Muscle layer of duodenum (tissue), 2 donors: Measurements from ENCODE around the gene ATG7.
"Not testable (repeated sequence)": the region's sequence is repeated elsewhere in the genome, so short reads cannot be mapped to it uniquely, and the experiment has no call there.

Source experiments
- H3K27ac ChIP-seq: one replicate; pipeline ENCODE4 v1.7.0; 2013; ENCODE audit warnings: mild to moderate bottlenecking, low read length
- H3K27me3 ChIP-seq: one replicate; pipeline ENCODE4 v1.7.0; 2013; ENCODE audit warnings: low read depth, mild to moderate bottlenecking, control low read depth, low read length
- H3K36me3 ChIP-seq, 2 donors: one replicate each; pipeline ENCODE4 v1.7.0; 2013; ENCODE audit warnings: low read length in 2 of 2, control low read depth in 1 of 2, mild to moderate bottlenecking in 1 of 2; ENCODE audit not compliant: insufficient read depth in 2 of 2, control insufficient read depth in 1 of 2
- H3K4me1 ChIP-seq, 2 donors: one replicate each; pipeline ENCODE4 v1.7.0; 2013; ENCODE audit warnings: low read length in 2 of 2, mild to moderate bottlenecking in 2 of 2, control low read depth in 1 of 2, moderate library complexity in 1 of 2; ENCODE audit not compliant: insufficient read depth in 2 of 2, control insufficient read depth in 1 of 2
- H3K4me3 ChIP-seq, 2 donors: one replicate each; pipeline ENCODE4 v1.7.0; 2013; ENCODE audit warnings: low read length in 2 of 2, low read depth in 1 of 2, mild to moderate bottlenecking in 1 of 2
- H3K9me3 ChIP-seq, 2 donors: one replicate each; pipeline ENCODE4 v1.7.0; 2013; ENCODE audit warnings: low read length in 2 of 2, control low read depth in 1 of 2, mild to moderate bottlenecking in 1 of 2; ENCODE audit not compliant: control insufficient read depth in 1 of 2
- donor health status: healthy.

The ATG7 gene

GRCh38 chr3:11477407-11477911 lies 205.3 kb downstream of the ATG7 start:
- no peaks in the 10 kb centered on the region for H3K36me3 ChIP-seq
- peak overlapping the region; percentile 91 for H3K27ac ChIP-seq
- H3K4me3 ChIP-seq: no peak overlapping the region
- H3K4me1 ChIP-seq: peaks cover 21 to 27% of the 10 kb centered on the region in 2 donors
- H3K9me3 ChIP-seq: no peaks in the 10 kb centered on the region
- H3K27me3 ChIP-seq: no peaks in the 10 kb centered on the region

GRCh38 chr3:11478167-11478566 lies 206.0 kb downstream of the ATG7 start:
- Histone ChIP-seq H3K27me3 (no peaks in the 10 kb centered on the region), H3K27ac (peak overlapping the region; percentile 91)

GRCh38 chr3:11479221-11479620 lies 207.0 kb downstream of the ATG7 start:
- peak overlapping the region; percentile 36 for H3K27ac ChIP-seq
- H3K4me1 ChIP-seq: peaks cover 21 to 28% of the 10 kb centered on the region in 2 donors
- H3K27me3 ChIP-seq: no peaks in the 10 kb centered on the region
- H3K4me3 ChIP-seq: no peak overlapping the region
- H3K36me3 ChIP-seq: no peaks in the 10 kb centered on the region
- no peaks in the 10 kb centered on the region for H3K9me3 ChIP-seq

More at GRCh38 chr3:11478167-11478566, 206.0 kb downstream of the ATG7 start:
- Histone ChIP-seq H3K4me1 (peaks cover 21 to 28% of the 10 kb centered on the region in 2 donors), H3K9me3 (no peaks in the 10 kb centered on the region), H3K36me3 (no peaks in the 10 kb centered on the region), H3K4me3 (no peak overlapping the region)

GRCh38 chr3:11480663-11481298 lies 208.6 kb downstream of the ATG7 start:
- Histone ChIP-seq H3K4me1 (peaks cover 21 to 28% of the 10 kb centered on the region in 2 donors), H3K27ac (peak overlapping the region; percentile 25), H3K27me3 (no peaks in the 10 kb centered on the region), H3K9me3 (no peaks in the 10 kb centered on the region), H3K36me3 (no peaks in the 10 kb centered on the region), H3K4me3 (no peak overlapping the region)

GRCh38 chr3:11481556-11481955 lies 209.4 kb downstream of the ATG7 start:
- Histone ChIP-seq H3K4me1 (peaks cover 21 to 27% of the 10 kb centered on the region in 2 donors), H3K27me3 (no peaks in the 10 kb centered on the region), H3K27ac (no peak overlapping the region), H3K4me3 (no peak overlapping the region), H3K36me3 (no peaks in the 10 kb centered on the region), H3K9me3 (no peaks in the 10 kb centered on the region)

- H3K27me3 ChIP-seq: no peaks in the 10 kb centered on the region
Measured at GRCh38 chr3:11482021-11482420, 209.8 kb downstream of the ATG7 start.

GRCh38 chr3:11488356-11488755 lies 216.2 kb downstream of the ATG7 start:
- H3K27me3 ChIP-seq, H3K27ac ChIP-seq, H3K4me1 ChIP-seq, H3K4me3 ChIP-seq, H3K36me3 ChIP-seq, H3K9me3 ChIP-seq: not testable (repeated sequence)

More at GRCh38 chr3:11482021-11482420, 209.8 kb downstream of the ATG7 start:
- Histone ChIP-seq H3K36me3 (no peaks in the 10 kb centered on the region), H3K4me3 (no peak overlapping the region), H3K27ac (no peak overlapping the region), H3K9me3 (no peaks in the 10 kb centered on the region), H3K4me1 (peaks cover 21 to 22% of the 10 kb centered on the region in 2 donors)

GRCh38 chr3:11494131-11494916 lies 222.1 kb downstream of the ATG7 start:
- no peaks in the 10 kb centered on the region for H3K36me3 ChIP-seq
- H3K9me3 ChIP-seq: no peaks in the 10 kb centered on the region
- peaks cover 0 to 16% of the 10 kb centered on the region in 2 donors for H3K4me1 ChIP-seq
- no peak overlapping the region for H3K27ac ChIP-seq
- peak overlapping the region in 1 of 2 donors; percentile 3 for H3K4me3 ChIP-seq
- H3K27me3 ChIP-seq: no peaks in the 10 kb centered on the region

GRCh38 chr3:11495948-11496557 lies 223.9 kb downstream of the ATG7 start:
- Histone ChIP-seq H3K4me1 (peaks cover 0 to 17% of the 10 kb centered on the region in 2 donors), H3K4me3 (no peak overlapping the region), H3K36me3 (no peaks in the 10 kb centered on the region), H3K27me3 (no peaks in the 10 kb centered on the region), H3K9me3 (no peaks in the 10 kb centered on the region), H3K27ac (no peak overlapping the region)

GRCh38 chr3:11498177-11498576 lies 226.0 kb downstream of the ATG7 start:
- Histone ChIP-seq H3K27me3 (no peaks in the 10 kb centered on the region), H3K36me3 (no peaks in the 10 kb centered on the region), H3K9me3 (no peaks in the 10 kb centered on the region), H3K27ac (no peak overlapping the region), H3K4me3 (no peak overlapping the region), H3K4me1 (peaks cover 0 to 17% of the 10 kb centered on the region in 2 donors)

GRCh38 chr3:11498646-11499045 lies 226.4 kb downstream of the ATG7 start:
- no peaks in the 10 kb centered on the region for H3K9me3 ChIP-seq
- H3K4me1 ChIP-seq: peaks cover 0 to 17% of the 10 kb centered on the region in 2 donors
- no peak overlapping the region for H3K27ac ChIP-seq
- H3K36me3 ChIP-seq: no peaks in the 10 kb centered on the region
- H3K4me3 ChIP-seq: no peak overlapping the region
- no peaks in the 10 kb centered on the region for H3K27me3 ChIP-seq
